Smooth muscle cell of the umbilical artery (primary cell): ENCODE results near the gene CCNDBP1. TPM values are rescaled to one million over a fixed set of nuclear protein-coding genes. Genes with fewer than 3 reads are reported as not detected.

Experiments
- total RNA-seq: library from RNA; depleted of rRNA; stranded (reverse); fragments of >200 nt; gene quantifications from 2 replicates; pipeline ENCODE4 v1.2.3, GENCODE V29; 2014

Gene CCNDBP1, protein sequence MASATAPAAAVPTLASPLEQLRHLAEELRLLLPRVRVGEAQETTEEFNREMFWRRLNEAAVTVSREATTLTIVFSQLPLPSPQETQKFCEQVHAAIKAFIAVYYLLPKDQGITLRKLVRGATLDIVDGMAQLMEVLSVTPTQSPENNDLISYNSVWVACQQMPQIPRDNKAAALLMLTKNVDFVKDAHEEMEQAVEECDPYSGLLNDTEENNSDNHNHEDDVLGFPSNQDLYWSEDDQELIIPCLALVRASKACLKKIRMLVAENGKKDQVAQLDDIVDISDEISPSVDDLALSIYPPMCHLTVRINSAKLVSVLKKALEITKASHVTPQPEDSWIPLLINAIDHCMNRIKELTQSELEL
- total RNA-seq, result 55.8 and 82.6 TPM in 2 replicates

DNA sequence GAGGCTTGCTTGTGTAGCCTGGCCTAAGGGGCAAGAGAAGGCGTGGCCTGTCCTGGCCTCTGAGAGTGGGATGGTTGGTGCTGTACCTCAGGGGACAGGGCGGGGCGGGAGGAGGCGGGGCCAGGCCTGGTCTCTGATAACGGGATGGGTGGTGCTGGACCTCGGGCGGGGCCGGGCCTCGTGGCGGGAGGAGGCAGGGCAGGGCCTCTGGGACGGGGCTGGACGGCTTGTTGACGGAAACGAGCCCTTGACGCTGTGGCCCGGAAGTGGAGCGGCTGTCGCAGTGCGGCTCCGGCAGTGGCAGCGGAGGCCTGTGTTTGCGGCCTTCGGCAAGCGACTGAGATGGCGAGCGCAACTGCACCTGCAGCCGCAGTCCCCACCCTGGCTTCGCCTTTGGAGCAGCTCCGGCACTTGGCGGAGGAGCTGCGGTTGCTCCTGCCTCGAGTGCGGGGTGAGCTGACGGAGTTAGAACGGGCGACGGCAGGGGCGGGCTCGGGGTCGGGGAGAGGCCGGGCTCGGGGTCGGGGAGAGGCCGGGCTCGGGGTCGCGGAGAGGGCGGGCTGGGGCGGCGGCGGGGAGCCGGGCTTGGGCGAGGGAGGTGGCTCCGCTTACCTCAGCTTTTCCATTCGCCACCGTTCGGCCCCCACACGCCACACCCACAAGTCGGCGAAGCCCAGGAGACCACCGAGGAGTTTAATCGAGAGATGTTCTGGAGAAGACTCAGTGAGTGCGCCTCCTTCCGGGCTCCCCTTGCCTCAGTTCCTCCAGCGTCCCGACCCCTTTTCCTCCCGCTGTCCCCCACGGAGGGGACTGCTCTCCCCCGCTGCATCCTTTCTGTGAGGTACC lies at the start of gene CCNDBP1:
Gene CCNDBP1, plus strand, starts transcription at position 247 of the 846 bp plus-strand sequence. Its CDS starts 96 bp downstream, at position 343.

DNA sequence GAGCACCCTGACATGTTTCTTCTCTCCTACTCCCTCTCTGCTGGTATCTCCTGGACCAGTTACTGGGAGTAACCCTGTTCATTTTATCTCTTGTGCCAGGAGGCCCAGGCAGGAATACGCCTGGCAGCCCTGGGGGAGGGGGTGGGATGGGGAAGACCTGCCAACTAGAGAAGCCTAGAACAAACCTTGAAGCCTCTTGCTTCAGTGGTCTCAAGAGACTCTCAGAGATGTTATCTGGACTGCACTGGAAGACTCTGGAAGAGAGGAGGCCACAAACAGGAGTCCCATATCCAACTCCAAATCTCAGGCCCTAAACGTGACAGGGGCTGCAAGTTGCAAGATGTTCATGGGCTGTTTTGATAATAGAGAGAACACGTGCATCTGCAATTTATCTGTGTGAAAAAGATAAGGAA lies 35.8 kb downstream of the CCNDBP1 start, which contains the start of gene EPB42:
Gene EPB42, minus strand, starts transcription at position 28 of the 413 bp plus-strand sequence. CDS start 193 bp downstream, outside the sequence.

Other genes with a start within 250 kb of the CCNDBP1 start
- gene UBR1, start 79.4 kb upstream of the CCNDBP1 start, total RNA-seq, result 41.3 TPM in 2 replicates
- 9.8 and 12.0 TPM in 2 replicates for gene TMEM62, start 51.8 kb upstream of the CCNDBP1 start, total RNA-seq
- gene EPB42, start 35.6 kb downstream of the CCNDBP1 start, total RNA-seq, result not detected in 2 replicates
- gene TGM5, start 81.5 kb downstream of the CCNDBP1 start, total RNA-seq, result not detected in 2 replicates
- not detected in 2 replicates for gene TGM7, start 116.9 kb downstream of the CCNDBP1 start, total RNA-seq
- 7.0 and 7.4 TPM in 2 replicates for gene LCMT2, start 145.2 kb downstream of the CCNDBP1 start, total RNA-seq
- 18.1 and 22.4 TPM in 2 replicates for gene ZSCAN29, start 185.6 kb downstream of the CCNDBP1 start, total RNA-seq
- 9.8 and 14.2 TPM in 2 replicates for gene TUBGCP4, start 185.7 kb downstream of the CCNDBP1 start, total RNA-seq